ENCODE measurements around the gene MBD4.

The MBD4 gene

GRCh38 chr3:129421988-129422745 lies 17.6 kb downstream of the MBD4 start:
- TF ChIP-seq CTCF (IDR thresholded peaks at IDR 0.05; ENCODE audit: extremely low read depth, missing control alignments) = peak; percentile 3
- DNase-seq (ENCODE audit: low spot score) = no peak

- no peak for TF ChIP-seq CTCF (IDR thresholded peaks at IDR 0.05; ENCODE audit: extremely low read depth, missing control alignments)
- no peak for DNase-seq (ENCODE audit: low spot score)
Observed at GRCh38 chr3:129421236-129421883, 18.4 kb downstream of the MBD4 start.

GRCh38 chr3:129419476-129419875 lies 20.3 kb downstream of the MBD4 start:
- DNase-seq (ENCODE audit: low spot score) = no peak
- TF ChIP-seq CTCF (IDR thresholded peaks at IDR 0.05; ENCODE audit: extremely low read depth, missing control alignments) = no peak

GRCh38 chr3:129418041-129418973 lies 21.4 kb downstream of the MBD4 start:
- no peak for TF ChIP-seq CTCF (IDR thresholded peaks at IDR 0.05; ENCODE audit: extremely low read depth, missing control alignments)
- DNase-seq (ENCODE audit: low spot score) = no peak

GRCh38 chr3:129417326-129417725 lies 22.4 kb downstream of the MBD4 start:
- TF ChIP-seq CTCF (IDR thresholded peaks at IDR 0.05; ENCODE audit: extremely low read depth, missing control alignments) = no peak

GRCh38 chr3:129416415-129416814 lies 23.3 kb downstream of the MBD4 start:
- no peak for TF ChIP-seq CTCF (IDR thresholded peaks at IDR 0.05; ENCODE audit: extremely low read depth, missing control alignments)
- DNase-seq (ENCODE audit: low spot score) = no peak

More at GRCh38 chr3:129417326-129417725, 22.4 kb downstream of the MBD4 start:
- no peak for DNase-seq (ENCODE audit: low spot score)

Data from GM20000 (cell line).